Amygdala (tissue), 56 donors: ENCODE results near the gene LUC7L.
A peak's percentile ranks its signal among the peaks of the same experiment; 100 is the strongest.
"Not testable (repeated sequence)": the region's sequence is repeated elsewhere in the genome, so short reads cannot be mapped to it uniquely, and the experiment has no call there.

Experiments used
- DNase-seq, 56 donors: peaks; one replicate each; lab custom pipeline; 2025; lab: John Stamatoyannopoulos, UW

The LUC7L gene

DNA sequence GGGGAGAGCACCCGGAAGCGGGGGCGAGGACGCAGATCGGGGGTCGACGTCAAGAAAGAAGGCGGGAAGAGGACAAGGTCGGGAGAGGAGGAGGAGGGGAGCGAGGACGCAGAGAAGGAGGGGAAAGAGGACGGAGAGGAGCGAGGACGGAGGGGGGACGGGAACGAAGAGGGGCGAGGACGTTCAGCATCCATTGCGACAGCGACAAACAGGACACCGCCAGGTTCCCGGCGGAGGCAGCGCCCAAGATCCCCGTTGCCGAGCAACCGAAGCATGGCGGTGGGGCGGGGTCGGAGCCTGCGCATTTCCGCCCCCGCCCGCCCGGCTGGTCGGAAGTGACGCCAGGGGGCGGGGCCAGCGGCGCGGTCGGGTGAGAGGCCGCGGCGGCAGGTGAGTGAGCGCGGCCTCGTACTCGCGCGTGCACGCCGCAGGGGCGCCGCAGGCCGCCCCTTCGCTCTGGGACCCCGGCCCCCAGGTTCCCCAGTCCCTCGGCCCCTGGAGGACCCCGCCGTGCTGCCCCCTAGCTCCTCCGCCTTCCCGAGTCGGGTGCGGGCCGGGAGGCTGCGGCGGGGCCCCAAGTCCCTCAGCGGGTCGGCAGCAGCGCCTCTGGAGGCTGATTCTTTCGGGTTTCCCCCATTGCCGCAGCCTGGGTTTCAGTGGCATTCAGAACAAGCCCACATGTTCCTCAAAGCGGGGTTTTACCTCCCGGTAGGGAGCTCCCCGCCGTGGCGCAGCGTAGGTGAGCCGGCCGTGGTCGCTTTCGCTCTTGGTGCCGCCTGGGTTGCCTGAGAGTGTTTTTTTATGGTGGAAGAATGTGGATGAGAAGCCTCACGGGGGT, 5.4 kb upstream of the LUC7L start, which contains the start of gene FAM234A:
Gene FAM234A (plus strand): TSS at position 354 of the 838 bp plus-strand sequence. CDS start 19,593 bp downstream, outside the sequence.
- peak; percentile 47 to 93 (median 80) for DNase-seq

DNA sequence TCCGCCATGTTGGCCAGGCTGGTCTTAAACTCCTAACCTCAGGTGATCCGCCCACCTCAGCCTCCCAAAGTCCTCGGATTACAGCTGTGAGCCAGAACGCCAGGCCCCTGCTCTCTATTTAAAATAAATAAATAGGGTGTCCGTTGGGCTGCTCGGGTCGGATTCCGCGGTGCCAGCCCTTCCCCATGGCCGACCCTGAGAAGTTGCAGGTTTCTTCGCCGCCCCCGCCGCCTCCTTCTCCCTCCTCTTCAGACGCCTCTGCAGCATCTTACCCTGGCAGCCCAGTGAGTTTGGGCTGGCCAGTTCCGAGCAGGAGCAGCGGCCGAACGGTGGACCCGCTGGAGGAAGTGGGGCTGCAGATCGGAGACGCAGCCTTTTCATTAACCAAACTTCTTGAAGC, 1.7 kb upstream of the LUC7L start:
- DNase-seq = no peak

DNA sequence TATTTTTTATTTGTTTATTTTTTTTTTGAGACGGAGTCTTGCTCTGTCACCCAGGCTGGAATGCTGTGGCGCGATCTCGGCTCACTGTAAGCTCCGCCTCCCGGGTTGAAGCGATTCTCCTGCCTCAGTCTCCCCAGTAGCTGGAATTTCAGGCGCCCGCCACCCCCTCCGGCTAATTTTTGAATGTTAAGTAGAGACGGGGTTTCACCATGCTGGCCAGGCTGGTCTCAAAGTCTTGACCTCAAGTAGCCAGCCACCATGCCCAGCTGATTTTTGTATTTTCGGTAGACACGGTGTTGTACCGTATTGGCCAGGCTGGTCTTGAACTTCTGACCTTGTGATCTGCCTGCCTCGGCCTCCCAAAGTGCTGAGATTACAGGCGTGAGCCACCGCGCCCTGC, 1.1 kb upstream of the LUC7L start:
- DNase-seq = not testable (repeated sequence)

DNA sequence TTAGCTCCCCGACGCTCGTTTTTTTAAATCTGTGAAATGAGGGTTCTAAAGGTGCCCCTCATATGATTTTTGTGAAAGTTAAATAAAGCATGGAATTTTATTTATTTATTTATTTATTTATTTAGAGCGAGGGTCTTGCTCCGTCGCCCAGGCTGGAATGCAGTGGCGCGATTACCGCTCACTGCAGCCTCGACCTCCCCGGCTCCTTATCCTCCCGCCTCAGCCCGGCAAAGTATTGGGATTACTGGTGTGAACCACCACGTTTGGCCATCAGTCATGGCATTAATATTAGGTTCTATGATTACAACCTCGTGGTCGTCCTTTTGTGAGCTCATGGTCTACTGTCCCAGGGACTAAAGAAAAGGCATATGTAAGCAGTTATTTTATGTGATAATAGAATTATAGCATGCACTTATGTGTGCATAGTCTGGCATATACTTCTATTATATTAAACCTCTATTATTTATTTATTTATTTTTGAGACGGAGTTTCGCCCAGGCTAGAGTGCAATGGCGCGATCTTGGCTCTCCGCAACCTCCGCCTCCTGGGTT, 557 bp upstream of the LUC7L start:
- DNase-seq = no peak

DNA sequence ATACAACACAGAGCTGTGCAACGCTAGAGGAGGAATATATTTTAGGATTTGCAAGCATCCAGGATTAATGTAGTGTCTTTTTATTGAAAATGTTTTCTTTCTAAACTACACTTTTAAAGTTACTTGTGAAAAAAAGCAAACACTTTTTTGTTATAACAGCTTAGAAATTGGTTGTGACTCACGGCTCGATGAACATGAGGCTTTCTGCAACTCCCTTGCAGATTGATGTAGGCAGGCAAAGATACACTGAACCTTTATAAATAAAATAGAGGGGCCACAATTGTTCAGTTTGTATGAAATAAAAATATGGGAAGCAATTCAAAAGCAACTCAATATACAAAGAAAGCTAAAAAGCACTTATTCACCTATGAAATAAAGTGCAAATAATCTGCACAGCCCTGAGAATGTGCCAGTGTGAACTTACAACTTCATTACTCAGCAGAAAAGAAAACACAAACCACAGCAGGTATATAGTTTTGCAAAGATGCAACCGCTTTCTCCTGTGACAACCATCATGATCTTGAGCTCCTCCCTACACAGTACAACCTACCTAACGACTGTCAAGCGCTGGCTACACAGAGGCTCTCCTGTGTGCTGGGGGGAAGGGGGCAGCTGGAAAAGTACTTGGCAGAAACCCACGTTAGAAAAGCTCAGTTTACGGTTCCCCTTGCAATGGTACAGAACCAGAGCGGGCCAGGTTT, 948 bp downstream of the LUC7L start:
- peak in 1 of 56 donors; percentile 13 for DNase-seq

DNA sequence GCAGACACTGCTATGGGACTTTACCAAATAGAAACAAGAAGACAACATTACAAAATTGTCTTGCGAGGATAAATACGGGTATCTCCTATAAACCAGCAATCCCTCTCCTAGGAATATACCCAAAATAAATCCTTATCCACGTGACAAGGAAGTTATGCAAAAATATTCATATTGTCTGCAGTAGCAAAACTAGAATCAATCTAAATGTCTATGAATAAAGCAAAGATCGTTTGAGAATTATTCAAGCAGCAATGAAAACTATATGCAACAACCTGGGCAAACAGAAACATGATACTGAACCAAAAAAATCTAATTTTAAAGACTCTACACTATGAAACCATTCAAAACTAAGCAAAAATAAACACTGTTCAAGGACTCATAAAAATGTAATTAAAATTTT, 9.2 kb downstream of the LUC7L start:
- no peak for DNase-seq

DNA sequence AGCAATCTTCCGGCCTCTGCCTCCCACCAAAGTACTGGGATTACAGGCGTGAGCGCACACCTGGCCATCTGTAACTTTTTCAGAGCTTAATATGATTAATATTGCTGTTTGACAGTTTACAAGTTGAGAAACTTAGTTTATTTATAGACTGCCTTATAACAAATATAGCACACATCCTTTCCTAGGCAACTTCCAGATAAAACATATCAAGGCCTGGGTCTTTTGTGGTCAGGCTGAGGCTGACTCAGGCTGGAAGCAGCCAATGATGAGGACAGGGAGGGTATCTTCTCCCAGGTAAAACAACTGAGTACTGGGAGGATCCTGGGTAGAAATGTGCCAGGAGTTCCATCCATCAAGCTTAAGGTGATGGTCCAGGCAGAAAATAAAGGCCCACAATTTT, 16.2 kb downstream of the LUC7L start:
- DNase-seq = no peak

DNA sequence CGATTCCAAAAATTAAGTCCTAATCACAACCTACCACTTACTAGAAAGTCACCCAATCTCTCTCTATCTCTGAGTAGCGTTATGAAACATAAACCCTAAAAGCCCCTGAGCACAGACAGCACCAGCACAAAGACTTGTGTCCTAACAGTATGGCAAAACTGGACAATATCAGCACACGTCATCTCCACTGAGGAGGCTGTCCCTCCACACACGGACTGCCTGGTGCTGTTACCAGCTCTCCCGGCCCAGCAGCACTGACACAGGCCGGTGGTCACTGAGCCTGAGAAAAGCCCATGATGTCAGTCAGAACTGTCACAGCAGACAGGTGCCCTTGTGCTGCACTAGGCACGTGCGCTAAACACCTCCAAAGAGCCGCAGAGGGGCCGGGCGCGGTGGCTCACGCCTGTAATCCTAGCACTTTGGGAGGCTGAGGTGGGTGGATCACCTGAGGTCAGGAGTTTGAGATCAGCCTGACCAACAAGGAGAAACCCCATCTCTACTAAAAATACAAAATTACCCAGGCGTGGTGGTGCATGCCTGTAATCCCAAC, 17.5 kb downstream of the LUC7L start:
- not testable (repeated sequence) for DNase-seq

DNA sequence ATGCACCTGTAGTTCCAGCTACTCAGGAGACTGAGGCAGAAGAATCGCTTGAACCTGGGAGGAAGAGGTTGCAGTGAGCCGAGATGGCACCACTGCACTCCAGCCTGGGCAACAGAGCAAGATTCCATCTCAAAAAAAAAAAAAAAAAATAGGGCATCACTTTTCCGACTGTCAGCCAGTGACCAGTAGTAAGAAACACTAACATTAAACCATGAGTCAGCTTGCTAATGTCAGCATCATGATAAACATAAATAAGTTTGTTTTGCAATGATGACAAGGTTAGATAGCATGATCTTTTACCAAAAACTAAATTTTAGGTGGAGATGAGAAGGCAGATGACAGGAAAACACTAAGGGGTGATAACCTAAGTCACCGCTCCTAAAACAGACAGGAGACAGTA, 19.9 kb downstream of the LUC7L start:
- DNase-seq = not testable (repeated sequence)

DNA sequence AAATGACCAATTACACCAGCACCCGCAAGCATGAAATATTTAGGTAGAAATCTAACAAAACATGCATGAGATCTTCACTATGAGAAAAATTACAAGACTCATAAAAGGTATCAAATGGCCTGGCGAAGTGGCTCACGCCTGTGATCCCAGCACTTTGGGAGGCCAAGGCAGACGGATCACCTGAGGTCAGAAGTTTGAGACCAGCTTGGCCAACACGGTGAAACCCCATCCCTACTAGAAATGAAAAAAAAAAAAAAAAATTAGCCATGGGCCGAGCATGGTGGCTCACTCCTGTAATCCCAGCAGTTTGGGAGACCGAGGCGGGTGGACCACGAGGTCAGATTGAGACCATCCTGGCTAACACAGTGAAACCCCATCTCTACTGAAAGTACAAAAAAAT, 25.2 kb downstream of the LUC7L start:
- DNase-seq = not testable (repeated sequence)

DNA sequence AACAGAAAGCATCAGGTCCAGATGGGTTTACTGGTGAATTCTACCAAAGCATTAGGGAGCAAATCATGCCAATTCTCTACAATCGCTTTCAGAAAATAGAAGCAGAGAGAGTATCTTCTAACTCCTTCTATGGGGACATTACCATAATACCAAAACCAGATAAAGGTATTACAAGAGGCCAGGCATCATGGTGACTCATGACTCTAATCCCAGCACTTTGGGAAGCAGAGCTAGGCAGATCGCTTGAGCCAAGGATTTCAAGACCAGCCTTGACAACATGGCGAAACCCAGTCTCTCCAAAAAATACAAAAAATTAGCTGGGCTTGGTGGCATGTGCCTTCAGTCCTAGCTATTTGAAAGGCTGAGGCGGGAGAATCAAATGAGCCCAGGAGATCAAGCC, 26.0 kb downstream of the LUC7L start:
- no peak for DNase-seq

DNA sequence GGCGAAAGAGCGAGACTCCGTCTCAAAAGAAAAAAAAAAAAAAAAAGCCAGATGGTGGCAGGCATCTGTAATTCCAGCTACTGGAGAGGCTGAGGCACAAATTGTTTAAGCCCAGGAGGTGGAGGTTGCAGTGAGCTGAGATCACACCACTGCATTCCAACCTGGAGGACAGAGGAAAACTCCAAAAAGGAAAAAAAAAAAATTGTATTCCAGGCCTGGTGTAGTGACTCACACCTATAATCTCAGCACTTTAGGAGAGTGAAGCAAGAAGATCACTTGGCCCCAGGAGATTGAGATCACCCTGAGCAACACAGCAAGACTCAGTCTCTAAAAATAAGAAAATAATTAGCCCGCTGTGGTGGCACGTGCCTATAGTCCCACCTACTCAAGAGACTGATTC, 28.9 kb downstream of the LUC7L start:
- no peak for DNase-seq

DNA sequence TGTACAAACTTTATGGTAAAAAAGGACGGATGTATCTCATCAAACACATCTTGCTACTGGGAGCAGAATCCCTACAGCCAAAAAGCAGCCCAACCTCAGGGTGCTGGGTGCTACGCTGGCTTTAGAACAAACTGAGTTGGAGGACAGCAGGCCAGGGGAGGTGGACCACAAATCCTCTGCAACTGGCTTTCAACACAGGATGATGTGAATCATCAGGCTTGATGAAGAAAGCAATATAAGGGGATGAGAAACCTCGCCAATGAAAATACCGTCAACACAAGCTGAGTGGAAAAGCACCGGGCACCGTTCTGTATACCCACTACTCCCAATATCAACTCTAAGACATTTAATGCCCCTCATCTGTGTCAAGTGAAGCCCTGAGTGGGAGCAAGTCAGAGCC, 34.7 kb downstream of the LUC7L start:
- DNase-seq = no peak

DNA sequence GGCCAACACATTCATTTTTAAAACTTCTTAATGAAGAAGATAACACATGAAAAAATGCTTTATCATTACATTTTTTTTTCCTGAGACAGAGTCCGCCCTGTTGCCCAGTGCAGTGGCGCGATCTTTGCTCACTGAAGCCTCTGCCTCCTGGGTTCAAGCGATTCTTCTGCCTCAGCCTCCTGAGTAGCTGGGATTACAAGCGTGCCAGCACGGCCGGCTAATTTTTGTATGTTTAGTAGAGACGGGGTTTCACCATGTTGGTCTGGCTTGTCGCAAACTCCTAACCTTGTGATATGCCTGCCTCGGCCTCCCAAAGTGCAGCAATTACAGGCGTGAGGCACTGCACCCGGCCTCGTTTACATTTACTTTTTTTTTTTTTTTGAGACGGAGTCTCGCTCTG, 35.8 kb downstream of the LUC7L start:
- DNase-seq = no peak

DNA sequence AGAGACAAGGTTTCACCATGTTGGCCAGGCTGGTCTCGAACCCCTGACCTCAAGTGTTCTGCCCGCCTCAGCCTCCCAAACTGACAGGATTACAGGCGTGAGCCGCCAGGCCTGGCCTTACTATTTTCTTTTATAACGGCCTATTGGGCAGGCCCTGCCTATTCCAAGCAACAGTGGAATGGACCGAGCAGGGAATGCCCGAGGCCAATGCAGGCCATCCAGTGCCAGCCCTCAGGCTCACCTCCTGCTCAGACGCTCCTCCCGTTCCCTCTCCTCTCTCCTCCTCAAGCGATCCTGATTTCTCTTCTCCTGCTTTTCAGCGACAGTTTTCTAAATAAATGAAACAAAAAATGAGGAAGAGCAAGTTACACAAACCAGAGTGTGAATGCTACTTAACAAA, 36.6 kb downstream of the LUC7L start:
- DNase-seq = no peak

DNA sequence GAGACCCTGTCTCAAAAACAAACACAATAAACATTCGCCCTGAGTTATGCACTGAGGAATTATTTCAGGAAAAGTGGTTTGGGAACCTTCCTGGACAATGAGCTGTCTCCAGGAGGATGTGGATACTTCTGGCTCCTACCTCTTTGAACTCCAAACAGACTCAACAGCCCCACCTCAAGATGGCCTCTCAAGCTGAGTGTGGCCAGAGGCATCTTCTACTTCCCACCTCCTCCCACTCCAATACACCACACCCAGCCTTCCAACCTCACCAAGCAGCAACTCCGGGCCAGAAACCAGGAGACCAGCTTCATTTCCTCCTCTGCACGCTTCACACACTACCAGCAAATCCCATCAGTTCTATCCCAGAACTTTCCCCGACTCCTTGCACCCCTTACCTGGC, 37.4 kb downstream of the LUC7L start:
- DNase-seq = no peak

DNA sequence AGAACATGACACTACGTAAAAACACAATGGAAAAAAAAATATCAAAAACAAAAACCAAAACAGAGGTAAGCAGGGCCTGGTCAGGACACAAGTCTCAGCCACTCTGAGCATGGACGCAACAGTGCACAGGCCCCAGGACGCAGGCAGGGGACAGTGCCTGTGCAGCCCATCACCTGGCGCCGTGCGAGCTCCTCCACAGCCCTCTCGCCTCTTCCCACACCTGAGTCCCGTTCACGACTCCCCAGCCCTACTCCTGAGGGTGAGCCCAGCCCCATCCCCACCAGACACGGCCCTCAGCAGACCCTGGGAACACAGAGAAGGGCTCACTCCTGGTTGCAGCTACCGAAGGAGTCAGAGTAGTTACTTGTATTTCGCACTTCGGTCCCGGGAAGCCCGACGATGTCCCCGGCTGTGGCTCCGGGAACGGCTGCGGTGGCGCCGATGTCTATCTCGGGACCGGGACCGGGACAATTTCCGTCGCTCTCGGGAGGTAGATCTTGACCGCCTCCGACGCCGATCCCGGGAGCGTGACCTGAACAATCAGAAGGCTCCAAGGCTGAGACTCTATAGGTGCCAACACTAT, 39.6 kb downstream of the LUC7L start:
- DNase-seq = no peak

DNA sequence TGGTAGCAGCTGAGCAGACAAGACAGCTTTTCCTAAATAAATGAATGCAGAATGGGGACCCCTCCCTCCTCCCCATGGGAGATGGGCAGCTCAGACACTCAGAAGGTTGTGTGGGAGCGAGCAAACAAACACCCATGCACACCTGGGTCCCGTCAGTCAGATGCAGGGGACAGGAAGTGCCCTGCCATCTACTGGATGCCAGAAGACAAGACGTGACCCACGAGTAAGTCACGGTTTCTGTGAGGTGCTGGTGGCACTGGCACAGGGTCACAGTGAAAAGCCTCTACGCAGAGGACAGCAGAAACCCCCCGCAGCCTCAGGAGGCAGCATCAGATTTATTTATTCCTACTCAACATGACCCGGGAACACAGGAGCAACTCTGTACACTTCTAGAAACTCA, 40.6 kb downstream of the LUC7L start:
- DNase-seq = no peak

DNA sequence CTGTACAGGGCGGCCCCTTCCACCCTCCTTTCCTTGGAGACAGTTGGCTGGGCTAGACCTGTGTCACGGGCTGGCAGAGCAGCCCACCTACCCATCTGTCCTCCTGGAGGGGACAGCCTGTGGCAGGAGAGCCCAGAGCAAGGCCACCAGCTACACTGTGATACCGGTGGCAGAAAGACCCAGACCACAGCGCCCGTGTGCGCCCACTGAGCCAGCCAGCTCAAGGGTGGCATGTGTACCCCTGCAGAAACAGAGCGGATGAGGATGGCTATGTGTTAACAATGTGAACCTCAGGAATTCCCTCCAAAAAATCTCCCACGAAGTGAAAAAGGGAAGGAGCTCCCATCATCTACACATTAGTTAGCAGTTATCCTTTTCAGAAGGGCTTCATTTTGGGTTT, 41.9 kb downstream of the LUC7L start:
- DNase-seq = no peak

DNA sequence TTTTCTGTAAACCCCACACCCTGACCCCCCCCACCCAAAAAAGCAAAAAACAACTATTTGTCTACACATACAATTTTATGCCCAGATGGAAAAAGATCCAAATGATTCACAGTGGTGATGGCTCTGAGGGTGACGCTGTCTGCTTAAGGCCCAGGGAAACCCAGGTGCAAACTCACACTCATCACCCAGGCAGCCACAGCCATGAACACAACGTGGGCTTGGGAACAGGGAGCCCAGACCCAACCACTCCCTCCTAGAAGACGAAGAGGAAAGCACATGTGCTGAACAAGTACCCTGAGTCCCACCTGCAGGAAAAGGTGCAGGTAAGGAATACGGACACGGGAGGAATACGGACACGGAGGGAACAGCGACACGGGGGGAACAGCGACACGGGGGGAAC, 43.6 kb downstream of the LUC7L start:
- DNase-seq = no peak

DNA sequence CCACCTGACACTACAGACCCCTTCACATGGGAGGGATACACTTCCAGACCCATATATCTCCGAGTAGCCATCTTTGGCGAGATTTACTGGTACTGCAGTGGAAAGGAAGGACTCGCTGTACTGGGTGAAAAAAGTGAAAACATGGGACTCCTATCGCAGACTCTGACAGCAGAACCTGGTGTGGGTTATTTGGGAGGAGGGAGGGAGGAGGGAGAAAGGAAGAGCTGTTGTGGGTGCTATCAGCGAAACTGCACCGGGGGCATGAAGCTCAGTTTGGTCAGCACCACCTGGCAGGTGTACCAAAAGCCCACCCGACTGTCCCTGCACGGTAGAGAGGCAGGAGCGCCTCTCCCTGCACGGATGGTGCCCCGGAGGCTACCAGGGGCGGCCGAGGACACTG, 44.0 kb downstream of the LUC7L start:
- no peak for DNase-seq
